ENCODE data around the gene PRRX2. TPM values are rescaled to one million over a fixed set of nuclear protein-coding genes. Genes with fewer than 3 reads are reported as not detected.
"Not testable (repeated sequence)": the region's sequence is repeated elsewhere in the genome, so short reads cannot be mapped to it uniquely, and the experiment has no call there.

Gene PRRX2
- polyA plus RNA-seq, 1 experiment = 8.3 TPM

GRCh38 chr9:129755151-129755550, 89.7 kb downstream of the PRRX2 start:
- Histone ChIP-seq H3K9me3 (ENCODE audit: control insufficient read depth, insufficient read depth, low read length) (no peaks in the 10 kb centered on the region), H3K4me3 (ENCODE audit: low read depth, low read length) (no peak overlapping the region), H3K27ac (ENCODE audit: low read depth, low read length) (no peak overlapping the region), H3K27me3 (ENCODE audit: control insufficient read depth, insufficient read depth, low read length) (peaks cover 2% of the 10 kb centered on the region)
- POLR2A ChIA-PET = no interaction called here
- TF ChIP-seq CTCF (IDR thresholded peaks at IDR 0.05; ENCODE audit: low read depth, low read length) = no peak
- CTCF ChIA-PET = interaction anchor here (1.9 to 2.0 kb wide), 2 partner anchors 17 to 29 kb away, joined by 6 to 12 read pairs; no protein-coding TSS in a partner anchor
- DNase-seq (ENCODE audit: low read depth, low spot score) = no peak

DNA sequence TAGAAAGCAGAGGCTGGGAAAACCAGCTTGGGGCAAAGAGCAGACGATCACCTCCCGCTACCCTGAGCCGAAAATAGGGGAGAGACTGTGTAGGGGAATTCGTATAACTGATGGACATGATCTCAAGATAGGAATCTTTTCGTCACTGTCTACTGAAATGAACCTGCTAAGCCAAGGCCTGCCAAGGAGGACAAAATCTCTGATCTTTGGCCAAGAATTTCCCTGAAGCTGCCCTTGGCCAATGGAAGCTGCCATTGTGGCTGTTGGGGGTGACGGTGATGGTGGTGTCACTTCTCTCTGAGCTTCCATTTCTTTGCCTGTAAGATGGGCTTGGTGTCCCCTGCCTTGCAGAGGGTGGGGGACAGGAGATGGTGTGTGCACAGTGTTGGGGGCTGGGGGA, 90.7 kb downstream of the PRRX2 start:
- no peak overlapping the region for H3K4me3 ChIP-seq (ENCODE audit: low read depth, low read length)
- no peak for TF ChIP-seq CTCF (IDR thresholded peaks at IDR 0.05; ENCODE audit: low read depth, low read length)
- POLR2A ChIA-PET = no interaction called here
- H3K27me3 ChIP-seq (ENCODE audit: control insufficient read depth, insufficient read depth, low read length) = peaks cover 2% of the 10 kb centered on the region
- no peaks in the 10 kb centered on the region for H3K9me3 ChIP-seq (ENCODE audit: control insufficient read depth, insufficient read depth, low read length)
- DNase-seq (ENCODE audit: low read depth, low spot score) = no peak
- no peak overlapping the region for H3K27ac ChIP-seq (ENCODE audit: low read depth, low read length)
- CTCF ChIA-PET = interaction anchor here (1.3 to 2.0 kb wide), 3 partner anchors 18 to 133 kb away, joined by 6 to 12 read pairs (median 10); no protein-coding TSS in a partner anchor

- ChIA-PET CTCF (interaction anchor here (1.3 to 2.0 kb wide), 3 partner anchors 19 to 134 kb away, joined by 6 to 12 read pairs (median 10); no protein-coding TSS in a partner anchor), POLR2A (interaction anchor here (0.7 kb wide), 1 partner anchor 21 kb away, joined by 4 read pairs; no protein-coding TSS in a partner anchor)
Measured at GRCh38 chr9:129757045-129757444, 91.6 kb downstream of the PRRX2 start.

GRCh38 chr9:129759319-129759718, 93.9 kb downstream of the PRRX2 start:
- DNase-seq (ENCODE audit: low read depth, low spot score) = no peak
- TF ChIP-seq CTCF (IDR thresholded peaks at IDR 0.05; ENCODE audit: low read depth, low read length) = no peak
- CTCF ChIA-PET = interaction anchor here (0.6 to 1.5 kb wide), 5 partner anchors 24 to 1890 kb away, joined by 3 to 6 read pairs (median 4); no protein-coding TSS in a partner anchor
- no peak overlapping the region for H3K4me3 ChIP-seq (ENCODE audit: low read depth, low read length)
- POLR2A ChIA-PET = interaction anchor here (1.1 kb wide), 1 partner anchor 18 kb away, joined by 3 read pairs; no protein-coding TSS in a partner anchor
- peaks cover under 1% of the 10 kb centered on the region for H3K27me3 ChIP-seq (ENCODE audit: control insufficient read depth, insufficient read depth, low read length)
- H3K9me3 ChIP-seq (ENCODE audit: control insufficient read depth, insufficient read depth, low read length) = no peaks in the 10 kb centered on the region
- no peak overlapping the region for H3K27ac ChIP-seq (ENCODE audit: low read depth, low read length)

More at GRCh38 chr9:129757045-129757444, 91.6 kb downstream of the PRRX2 start:
- peaks cover 2% of the 10 kb centered on the region for H3K27me3 ChIP-seq (ENCODE audit: control insufficient read depth, insufficient read depth, low read length)
- H3K27ac ChIP-seq (ENCODE audit: low read depth, low read length) = no peak overlapping the region
- H3K9me3 ChIP-seq (ENCODE audit: control insufficient read depth, insufficient read depth, low read length) = no peaks in the 10 kb centered on the region
- no peak for TF ChIP-seq CTCF (IDR thresholded peaks at IDR 0.05; ENCODE audit: low read depth, low read length)
- no peak for DNase-seq (ENCODE audit: low read depth, low spot score)
- H3K4me3 ChIP-seq (ENCODE audit: low read depth, low read length) = no peak overlapping the region

GRCh38 chr9:129759804-129760502, 94.5 kb downstream of the PRRX2 start:
- TF ChIP-seq CTCF (IDR thresholded peaks at IDR 0.05; ENCODE audit: low read depth, low read length) = no peak
- Histone ChIP-seq H3K4me3 (ENCODE audit: low read depth, low read length) (no peak overlapping the region), H3K27ac (ENCODE audit: low read depth, low read length) (no peak overlapping the region), H3K9me3 (ENCODE audit: control insufficient read depth, insufficient read depth, low read length) (no peaks in the 10 kb centered on the region), H3K27me3 (ENCODE audit: control insufficient read depth, insufficient read depth, low read length) (no peaks in the 10 kb centered on the region)
- no peak for DNase-seq (ENCODE audit: low read depth, low spot score)
- CTCF ChIA-PET = interaction anchor here (0.6 to 1.5 kb wide), 9 partner anchors 14 to 1890 kb away, joined by 3 to 6 read pairs (median 4); no protein-coding TSS in a partner anchor
- POLR2A ChIA-PET = interaction anchor here (1.1 kb wide), 1 partner anchor 17 kb away, joined by 3 read pairs; no protein-coding TSS in a partner anchor

DNA sequence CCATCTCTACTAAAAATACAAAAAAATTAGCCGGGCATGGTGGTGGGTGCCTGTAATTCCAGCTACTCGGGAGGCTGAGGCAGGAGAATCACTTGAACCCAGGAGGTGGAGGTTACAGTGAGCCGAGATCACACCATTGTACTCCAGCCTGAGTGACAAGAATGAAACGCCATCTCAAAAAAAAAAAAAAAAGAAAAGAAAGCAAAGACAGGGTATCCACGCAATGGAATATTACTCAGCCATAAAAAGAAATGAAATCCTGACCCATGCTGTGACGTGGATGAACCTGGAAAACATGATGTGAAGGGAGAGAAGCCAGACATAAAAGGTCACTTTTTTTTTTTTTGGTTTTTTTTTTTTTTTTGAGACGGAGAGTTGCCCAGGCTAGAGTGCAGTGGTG, 95.3 kb downstream of the PRRX2 start:
- DNase-seq (ENCODE audit: low read depth, low spot score); H3K9me3 ChIP-seq (ENCODE audit: control insufficient read depth, insufficient read depth, low read length); H3K27me3 ChIP-seq (ENCODE audit: control insufficient read depth, insufficient read depth, low read length); H3K4me3 ChIP-seq (ENCODE audit: low read depth, low read length): not testable (repeated sequence)
- POLR2A ChIA-PET = interaction anchor here (1.6 to 2.5 kb wide), 3 partner anchors 8 to 21 kb away, joined by 11 to 22 read pairs (median 14); partner anchors contain the start of gene PTGES
- peak overlapping the region; percentile 97 for H3K27ac ChIP-seq (ENCODE audit: low read depth, low read length)
- CTCF ChIA-PET = interaction anchor here (0.6 to 2.1 kb wide), 4 partner anchors 17 to 132 kb away, joined by 3 to 10 read pairs (median 4); no protein-coding TSS in a partner anchor
